B cell (primary cell): ENCODE results near the gene DISP2.

Experiments
- EZH2 ChIP-seq: IDR thresholded peaks from 2 replicates; pipeline ENCODE4 v1.6.1; 2012; ENCODE audit warnings: borderline replicate concordance, low read depth, mild to moderate bottlenecking, moderate library complexity, low read length; ENCODE audit not compliant: insufficient read depth, poor library complexity, severe bottlenecking
- TF ChIP-seq, protein P1 (sequence below): fragments of 200-600 bp; IDR thresholded peaks from one replicate; pipeline ENCODE4 v1.8.0; 2022; ENCODE audit warnings: antibody characterized with exemption, mild to moderate bottlenecking

DNA sequence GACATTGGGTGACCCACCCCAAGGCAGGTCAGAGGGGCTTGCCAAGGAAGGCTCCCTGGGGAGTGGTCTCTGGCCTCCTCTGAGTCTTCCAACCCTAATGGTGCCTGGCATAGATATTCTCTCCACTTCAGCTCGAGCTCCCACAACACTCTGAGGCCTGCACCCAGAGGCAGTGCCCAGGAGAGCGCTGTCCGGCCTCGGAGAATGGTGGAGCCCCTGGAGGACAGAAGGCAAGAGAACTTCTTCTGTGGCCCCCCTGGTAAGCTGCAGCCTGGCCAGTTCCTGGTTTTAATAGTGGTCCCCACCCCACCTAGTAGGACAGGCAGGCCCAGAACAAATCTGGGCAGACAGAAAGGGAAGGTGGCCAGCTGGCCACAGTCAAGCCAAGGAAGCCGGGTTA is 7.0 kb downstream of the DISP2 start:
- TF ChIP-seq EZH2 = no peak
- TF ChIP-seq, protein P1, sequence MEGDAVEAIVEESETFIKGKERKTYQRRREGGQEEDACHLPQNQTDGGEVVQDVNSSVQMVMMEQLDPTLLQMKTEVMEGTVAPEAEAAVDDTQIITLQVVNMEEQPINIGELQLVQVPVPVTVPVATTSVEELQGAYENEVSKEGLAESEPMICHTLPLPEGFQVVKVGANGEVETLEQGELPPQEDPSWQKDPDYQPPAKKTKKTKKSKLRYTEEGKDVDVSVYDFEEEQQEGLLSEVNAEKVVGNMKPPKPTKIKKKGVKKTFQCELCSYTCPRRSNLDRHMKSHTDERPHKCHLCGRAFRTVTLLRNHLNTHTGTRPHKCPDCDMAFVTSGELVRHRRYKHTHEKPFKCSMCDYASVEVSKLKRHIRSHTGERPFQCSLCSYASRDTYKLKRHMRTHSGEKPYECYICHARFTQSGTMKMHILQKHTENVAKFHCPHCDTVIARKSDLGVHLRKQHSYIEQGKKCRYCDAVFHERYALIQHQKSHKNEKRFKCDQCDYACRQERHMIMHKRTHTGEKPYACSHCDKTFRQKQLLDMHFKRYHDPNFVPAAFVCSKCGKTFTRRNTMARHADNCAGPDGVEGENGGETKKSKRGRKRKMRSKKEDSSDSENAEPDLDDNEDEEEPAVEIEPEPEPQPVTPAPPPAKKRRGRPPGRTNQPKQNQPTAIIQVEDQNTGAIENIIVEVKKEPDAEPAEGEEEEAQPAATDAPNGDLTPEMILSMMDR = no peak
